ENCODE data around the gene TMEM218.

DNA sequence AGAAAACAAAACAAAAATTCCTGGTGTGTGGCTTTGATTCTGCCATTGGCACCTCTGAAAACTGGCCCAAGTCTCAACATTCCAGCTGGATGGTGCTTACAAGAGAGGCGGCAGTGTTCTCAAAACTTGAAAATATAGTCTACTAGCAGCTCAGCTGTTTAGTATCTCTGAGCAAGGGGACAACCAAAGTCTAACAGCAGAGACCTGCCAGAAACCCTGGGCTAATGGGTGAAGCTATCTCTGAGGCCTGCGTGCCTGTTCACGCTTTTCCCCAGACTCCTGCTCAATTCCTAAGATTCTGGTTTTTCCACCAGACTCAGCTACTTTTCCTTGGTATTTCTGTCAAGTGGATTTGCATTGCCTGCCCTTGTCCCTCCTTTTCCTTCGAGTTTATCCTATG, 17.9 kb downstream of the TMEM218 start:
- TF ChIP-seq, protein P1, sequence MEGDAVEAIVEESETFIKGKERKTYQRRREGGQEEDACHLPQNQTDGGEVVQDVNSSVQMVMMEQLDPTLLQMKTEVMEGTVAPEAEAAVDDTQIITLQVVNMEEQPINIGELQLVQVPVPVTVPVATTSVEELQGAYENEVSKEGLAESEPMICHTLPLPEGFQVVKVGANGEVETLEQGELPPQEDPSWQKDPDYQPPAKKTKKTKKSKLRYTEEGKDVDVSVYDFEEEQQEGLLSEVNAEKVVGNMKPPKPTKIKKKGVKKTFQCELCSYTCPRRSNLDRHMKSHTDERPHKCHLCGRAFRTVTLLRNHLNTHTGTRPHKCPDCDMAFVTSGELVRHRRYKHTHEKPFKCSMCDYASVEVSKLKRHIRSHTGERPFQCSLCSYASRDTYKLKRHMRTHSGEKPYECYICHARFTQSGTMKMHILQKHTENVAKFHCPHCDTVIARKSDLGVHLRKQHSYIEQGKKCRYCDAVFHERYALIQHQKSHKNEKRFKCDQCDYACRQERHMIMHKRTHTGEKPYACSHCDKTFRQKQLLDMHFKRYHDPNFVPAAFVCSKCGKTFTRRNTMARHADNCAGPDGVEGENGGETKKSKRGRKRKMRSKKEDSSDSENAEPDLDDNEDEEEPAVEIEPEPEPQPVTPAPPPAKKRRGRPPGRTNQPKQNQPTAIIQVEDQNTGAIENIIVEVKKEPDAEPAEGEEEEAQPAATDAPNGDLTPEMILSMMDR (IDR thresholded peaks at IDR 0.05; ENCODE audit: extremely low read depth in 1 of 2, insufficient read depth in 1 of 2, low read depth in 1 of 2, low read length in 2 of 2) = no peak
- no peak for TF ChIP-seq POLR2A (IDR thresholded peaks at IDR 0.05; ENCODE audit: low read depth, low read length)
- TF ChIP-seq JUN (IDR thresholded peaks at IDR 0.05; ENCODE audit: borderline replicate concordance, insufficient read depth, insufficient read length, low read depth) = no peak
- TF ChIP-seq EZH2 (IDR thresholded peaks at IDR 0.05; ENCODE audit: borderline replicate concordance, low read depth, low read length, severe bottlenecking) = no peak
- TF ChIP-seq, protein P2, sequence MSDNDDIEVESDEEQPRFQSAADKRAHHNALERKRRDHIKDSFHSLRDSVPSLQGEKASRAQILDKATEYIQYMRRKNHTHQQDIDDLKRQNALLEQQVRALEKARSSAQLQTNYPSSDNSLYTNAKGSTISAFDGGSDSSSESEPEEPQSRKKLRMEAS (IDR thresholded peaks at IDR 0.05; ENCODE audit: insufficient read depth, insufficient read length) = no peak
- TF ChIP-seq FOS (IDR thresholded peaks at IDR 0.05; ENCODE audit: borderline replicate concordance, insufficient read depth, low read length) = no peak
- no peak for TF ChIP-seq POLR2AphosphoS5 (IDR thresholded peaks at IDR 0.05; ENCODE audit: insufficient read depth, low read depth, low read length)
- no peak for TF ChIP-seq MYC (IDR thresholded peaks at IDR 0.05; ENCODE audit: low read depth, low read length)
